ENCODE measurements around the gene MAFG. TPM values are rescaled to one million over a fixed set of nuclear protein-coding genes. Genes with fewer than 3 reads are reported as not detected.

MAFG gene
- total and polyA plus RNA-seq, 9 of the 15 experiments (the other 6 are each of a cell fraction or from before 2014, with no cell fraction given): 1.1 to 58.1 (median 24.9) TPM

- Histone ChIP-seq H3K79me2 (ENCODE audit: control insufficient read depth, insufficient read depth, low read length) (peaks cover 20% of the 10 kb centered on the region), H3K4me1 (replicated peaks in 1 of 2; ENCODE audit: control insufficient read depth in 2 of 2, insufficient read depth in 2 of 2, low read length in 2 of 2) (peaks cover 7 to 59% of the 10 kb centered on the region in 2 experiments; a peak in 4 of 5 replicates), H3K36me3 (ENCODE audit: control insufficient read depth, insufficient read depth, low read length) (peaks cover 19% of the 10 kb centered on the region; the same call in 2 of the 3 replicates), H3K9me3 (replicated peaks; ENCODE audit: control insufficient read depth, insufficient read depth, low read depth, low read length) (no peaks in the 10 kb centered on the region; the same call in 1 of the 2 replicates), H3K9ac (ENCODE audit: insufficient read depth in 1 of 2, low read depth in 2 of 2, low read length in 2 of 2) (no peak overlapping the region; a peak in 1 of 4 replicates), H3K4me3 (no peak overlapping the region), H4K20me1 (replicated peaks; ENCODE audit: control insufficient read depth, insufficient read depth, low read length) (no peaks in the 10 kb centered on the region), H3K9me1 (ENCODE audit: control insufficient read depth, insufficient read depth, low read length) (no peaks in the 10 kb centered on the region), H3K27ac (ENCODE audit: extremely low read depth, low read depth, low read length) (no peak overlapping the region), H3K27me3 (ENCODE audit: control insufficient read depth in 2 of 2, insufficient read depth in 2 of 2, low read length in 2 of 2) (no peaks in the 10 kb centered on the region), H2AFZ (ENCODE audit: low read depth, low read length) (no peak overlapping the region), H3K4me2 (ENCODE audit: insufficient read depth, low read length) (no peak overlapping the region)
- intact Hi-C loops (cut with micrococcal nuclease): loop anchor here (10.0 kb wide), 1 partner anchor 199 kb away; no protein-coding TSS in a partner anchor
- no peak for TF ChIP-seq ELF1 (tag; IDR thresholded peaks at IDR 0.05)
- no peak for TF ChIP-seq ZNF239 (CRISPR knock-in tag; IDR thresholded peaks at IDR 0.05)
- no peak for TF ChIP-seq TFAP4 (CRISPR knock-in tag; IDR thresholded peaks at IDR 0.05; ENCODE audit: borderline replicate concordance)
- no peak for TF ChIP-seq GTF2B (IDR thresholded peaks at IDR 0.05; ENCODE audit: extremely low read depth, insufficient read length)
- TF ChIP-seq ZNF655 (CRISPR knock-in tag; IDR thresholded peaks at IDR 0.05): no peak
- no peak for TF ChIP-seq NEUROD1 (IDR thresholded peaks at IDR 0.05; ENCODE audit: borderline replicate concordance, low read depth, low read length, partially characterized antibody)
- no peak for TF ChIP-seq KLF13 (tag; IDR thresholded peaks at IDR 0.05; ENCODE audit: borderline replicate concordance, low read depth)
- TF ChIP-seq ZNF445 (CRISPR knock-in tag; IDR thresholded peaks at IDR 0.05; ENCODE audit: low read depth): no peak
- TF ChIP-seq RUNX1 (IDR thresholded peaks at IDR 0.05; ENCODE audit: low read depth): no peak
- no peak for TF ChIP-seq ZNF644 (tag; IDR thresholded peaks at IDR 0.05; ENCODE audit: low read depth)
- ChIA-PET CTCF (ENCODE audit: low intra/inter-chr PET ratio) (no interaction called here), POLR2A (interaction anchor here (1.0 to 1.8 kb wide), 4 partner anchors 14 to 67 kb away, joined by 3 to 12 read pairs (median 6); partner anchors contain the start of genes CENPX, LRRC45 and PYCR1)
- no peak for FAIRE-seq
- no peak for ATAC-seq
- in situ Hi-C loops (cut with MboI): no loop called here
- WGBS (ENCODE audit: insufficient coverage, low coverage, missing lambda C conversion rate): 89% methylated on average over 10 of the region's 13 CpGs
- no TSS peak for BruUV-seq (replicated peaks)
- no peak for DNase-seq (ENCODE audit: extremely low read depth in 1 of 4, low spot score in 3 of 4)
These were observed 28.4 kb upstream of the MAFG start for GRCh38 chr17:81955756-81956544.
